ENCODE measurements around the gene PIM3.
"Not testable (repeated sequence)": the region's sequence is repeated elsewhere in the genome, so short reads cannot be mapped to it uniquely, and the experiment has no call there.

PIM3 gene

GRCh38 chr22:49986325-49986724, 25.8 kb downstream of the PIM3 start:
- TF ChIP-seq CTCF (IDR thresholded peaks at IDR 0.05; ENCODE audit: borderline replicate concordance, extremely low read depth, low read length, poor library complexity, severe bottlenecking) = no peak
- no peak for TF ChIP-seq EZH2 (IDR thresholded peaks at IDR 0.05; ENCODE audit: borderline replicate concordance, low read depth, low read length, severe bottlenecking)
- Histone ChIP-seq H3K36me3 (ENCODE audit: insufficient read depth, low read length) (no peaks in the 10 kb centered on the region), H3K4me2 (ENCODE audit: insufficient read depth, low read length) (no peak overlapping the region), H3K4me1 (ENCODE audit: insufficient read depth, low read length) (no peaks in the 10 kb centered on the region), H3K9ac (ENCODE audit: low read depth, low read length) (no peak overlapping the region), H3K27me3 (ENCODE audit: insufficient read depth, low read length, poor library complexity) (no peaks in the 10 kb centered on the region), H2AFZ (ENCODE audit: low read depth, low read length) (no peak overlapping the region), H3K9me3 (ENCODE audit: insufficient read depth, low read length, severe bottlenecking) (no peaks in the 10 kb centered on the region), H3K79me2 (ENCODE audit: insufficient read depth, low read length) (no peaks in the 10 kb centered on the region), H4K20me1 (ENCODE audit: insufficient read depth, low read length) (no peaks in the 10 kb centered on the region), H3K4me3 (ENCODE audit: low read depth in 1 of 2, low read length in 2 of 2) (no peak overlapping the region), H3K27ac (ENCODE audit: low read length) (no peak overlapping the region)
- ATAC-seq (ENCODE audit: insufficient read depth, low read depth) (no peak), DNase-seq (no peak)

DNA sequence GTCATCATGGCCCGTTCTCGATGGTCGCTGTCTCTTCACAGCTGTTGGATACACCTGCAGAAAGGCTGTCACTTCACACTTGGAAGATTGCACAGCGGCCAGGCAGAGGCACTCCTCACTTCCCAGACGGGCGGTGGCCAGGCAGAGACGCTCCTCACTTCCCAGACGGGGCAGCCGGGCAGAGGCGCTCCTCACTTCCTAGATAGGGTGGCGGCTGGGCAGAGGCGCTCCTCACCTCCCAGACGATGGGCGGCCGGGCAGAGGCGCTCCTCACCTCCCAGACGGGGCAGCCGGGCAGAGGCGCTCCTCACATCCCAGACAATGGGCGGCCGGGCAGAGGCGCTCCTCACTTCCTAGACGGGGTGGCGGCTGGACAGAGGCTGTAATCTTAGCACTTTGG, 29.3 kb downstream of the PIM3 start:
- H3K79me2 ChIP-seq (ENCODE audit: insufficient read depth, low read length); H3K4me2 ChIP-seq (ENCODE audit: insufficient read depth, low read length); H3K4me1 ChIP-seq (ENCODE audit: insufficient read depth, low read length); H2AFZ ChIP-seq (ENCODE audit: low read depth, low read length); H3K9me3 ChIP-seq (ENCODE audit: insufficient read depth, low read length, severe bottlenecking); DNase-seq; H3K9ac ChIP-seq (ENCODE audit: low read depth, low read length); ATAC-seq (ENCODE audit: insufficient read depth, low read depth); H3K27me3 ChIP-seq (ENCODE audit: insufficient read depth, low read length, poor library complexity); H3K27ac ChIP-seq (ENCODE audit: low read length); H3K36me3 ChIP-seq (ENCODE audit: insufficient read depth, low read length); H3K4me3 ChIP-seq (ENCODE audit: low read depth in 1 of 2, low read length in 2 of 2); H4K20me1 ChIP-seq (ENCODE audit: insufficient read depth, low read length): not testable (repeated sequence)

DNA sequence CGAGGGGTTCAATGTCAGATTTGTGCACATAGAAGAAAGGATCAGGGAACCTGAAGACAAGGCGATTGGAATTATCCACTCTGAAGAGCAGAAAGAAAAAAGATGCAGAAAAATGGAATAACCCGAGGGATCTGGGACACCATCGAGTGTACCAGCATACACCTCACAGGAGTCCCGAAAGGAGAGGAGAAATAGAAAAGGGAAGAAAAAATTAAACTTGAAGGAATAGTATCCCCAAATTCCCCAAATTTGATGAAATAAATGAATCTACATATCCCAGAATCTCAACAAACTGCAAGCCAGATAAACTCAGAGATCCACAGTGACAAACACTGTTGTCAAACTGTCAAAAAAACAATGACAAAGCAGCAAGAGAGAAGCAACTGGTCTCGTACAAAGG, 30.6 kb downstream of the PIM3 start:
- no peaks in the 10 kb centered on the region for H3K27me3 ChIP-seq (ENCODE audit: insufficient read depth, low read length, poor library complexity)
- TF ChIP-seq EZH2 (IDR thresholded peaks at IDR 0.05; ENCODE audit: borderline replicate concordance, low read depth, low read length, severe bottlenecking) = no peak
- no peak for TF ChIP-seq CTCF (IDR thresholded peaks at IDR 0.05; ENCODE audit: borderline replicate concordance, extremely low read depth, low read length, poor library complexity, severe bottlenecking)

DNA sequence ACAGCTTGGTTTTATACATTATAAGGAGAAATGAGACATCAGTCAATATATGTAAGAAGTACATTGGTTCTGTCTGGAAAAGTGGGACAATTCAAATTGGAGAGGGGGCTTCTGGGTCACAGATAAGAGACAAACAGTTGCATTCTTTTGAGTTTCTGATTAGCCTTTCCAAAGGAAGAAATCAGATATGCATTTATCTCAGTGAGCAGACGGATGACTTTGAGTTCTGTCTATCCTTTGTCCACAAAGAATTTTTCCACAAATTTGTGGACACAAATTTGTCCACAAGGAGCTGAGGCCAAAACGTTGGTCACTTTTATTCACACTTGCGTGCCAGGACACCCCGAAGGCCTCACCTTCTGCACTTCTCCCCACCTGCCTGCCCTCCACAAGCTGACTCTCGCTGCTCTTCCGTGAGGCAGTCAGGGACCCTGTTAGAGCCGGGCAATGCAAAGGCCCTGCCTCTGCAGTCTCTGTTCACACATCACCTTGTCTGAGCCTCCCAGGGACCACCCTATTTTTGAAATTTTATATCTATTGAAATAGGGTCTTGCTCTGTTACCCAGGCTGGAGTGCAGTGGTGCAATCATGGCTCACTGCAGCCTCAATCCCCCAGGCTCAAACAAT, 31.4 kb downstream of the PIM3 start:
- no peak overlapping the region for H3K4me3 ChIP-seq (ENCODE audit: low read depth in 1 of 2, low read length in 2 of 2)
- peaks cover 5% of the 10 kb centered on the region; the same call in 1 of the 2 replicates for H4K20me1 ChIP-seq (ENCODE audit: insufficient read depth, low read length)
- H2AFZ ChIP-seq (ENCODE audit: low read depth, low read length) = no peak overlapping the region
- no peaks in the 10 kb centered on the region for H3K9me3 ChIP-seq (ENCODE audit: insufficient read depth, low read length, severe bottlenecking)
- no peaks in the 10 kb centered on the region for H3K4me1 ChIP-seq (ENCODE audit: insufficient read depth, low read length)
- no peaks in the 10 kb centered on the region for H3K36me3 ChIP-seq (ENCODE audit: insufficient read depth, low read length)
- no peak for TF ChIP-seq EZH2 (IDR thresholded peaks at IDR 0.05; ENCODE audit: borderline replicate concordance, low read depth, low read length, severe bottlenecking)
- TF ChIP-seq CTCF (IDR thresholded peaks at IDR 0.05; ENCODE audit: borderline replicate concordance, extremely low read depth, low read length, poor library complexity, severe bottlenecking) = no peak
- no peak overlapping the region for H3K4me2 ChIP-seq (ENCODE audit: insufficient read depth, low read length)
- no peak overlapping the region for H3K9ac ChIP-seq (ENCODE audit: low read depth, low read length)
- ATAC-seq (ENCODE audit: insufficient read depth, low read depth) = no peak
- no peak for DNase-seq
- no peaks in the 10 kb centered on the region for H3K27me3 ChIP-seq (ENCODE audit: insufficient read depth, low read length, poor library complexity)
- H3K27ac ChIP-seq (ENCODE audit: low read length) = no peak overlapping the region
- no peaks in the 10 kb centered on the region for H3K79me2 ChIP-seq (ENCODE audit: insufficient read depth, low read length)

More for the DNA sequence above, 30.6 kb downstream of the PIM3 start:
- Histone ChIP-seq H3K9me3 (ENCODE audit: insufficient read depth, low read length, severe bottlenecking) (no peaks in the 10 kb centered on the region), H3K4me2 (ENCODE audit: insufficient read depth, low read length) (no peak overlapping the region), H3K36me3 (ENCODE audit: insufficient read depth, low read length) (no peaks in the 10 kb centered on the region), H3K4me3 (ENCODE audit: low read depth in 1 of 2, low read length in 2 of 2) (no peak overlapping the region), H3K9ac (ENCODE audit: low read depth, low read length) (no peak overlapping the region), H4K20me1 (ENCODE audit: insufficient read depth, low read length) (peaks cover 5% of the 10 kb centered on the region; the same call in 1 of the 2 replicates), H3K79me2 (ENCODE audit: insufficient read depth, low read length) (no peaks in the 10 kb centered on the region), H3K4me1 (ENCODE audit: insufficient read depth, low read length) (no peaks in the 10 kb centered on the region), H3K27ac (ENCODE audit: low read length) (no peak overlapping the region), H2AFZ (ENCODE audit: low read depth, low read length) (no peak overlapping the region)
- DNase-seq (no peak), ATAC-seq (ENCODE audit: insufficient read depth, low read depth) (no peak)
